Caco-2 (cell line): Measurements from ENCODE around the gene UGT1A6. TPM values are rescaled to one million over a fixed set of nuclear protein-coding genes. Genes with fewer than 3 reads are reported as not detected.
A peak's percentile ranks its signal among the peaks of the same experiment; 100 is the strongest.
"Not testable (repeated sequence)": the region's sequence is repeated elsewhere in the genome, so short reads cannot be mapped to it uniquely, and the experiment has no call there.

Experiments used
- BruUV-seq: library from RNA; stranded (reverse); fragments of 400-500 nt; replicated peaks from 2 replicates; lab custom pipeline; 2021; lab: Mats Ljungman, UMichigan
- CTCF ChIA-PET: fragments of 300-600 bp; sonication (Branson Sonifier 250); formaldehyde crosslinking; loops from one replicate; lab custom pipeline; 2022; ENCODE audit warnings: antibody characterized with exemption; lab: Charles Lee
- POLR2A ChIA-PET: fragments of 300-600 bp; sonication (Branson Sonifier 250); formaldehyde crosslinking; loops from one replicate; lab custom pipeline; 2022; ENCODE audit warnings: antibody characterized with exemption; lab: Charles Lee
- DNase-seq, 2 experiments: peaks; one replicate each; pipeline versions ENCODE4 v3.0.0 to v3.0.0-alpha.2; 2020 to 2022
- H3K27me3 ChIP-seq: replicated peaks from 2 replicates; pipeline ENCODE4 v1.6.0; 2011; ENCODE audit warnings: low read length; ENCODE audit not compliant: control insufficient read depth, insufficient read depth
- H3K36me3 ChIP-seq: 2 replicates; pipeline ENCODE4 v1.5.1; 2011; ENCODE audit warnings: low read length; ENCODE audit not compliant: control insufficient read depth, insufficient read depth
- H3K4me1 ChIP-seq: fragments of 250-450 bp; sonication (Bioruptor Pico); 2 replicates; pipeline ENCODE4 v1.5.1; 2020; ENCODE audit warnings: mild to moderate bottlenecking
- H3K4me3 ChIP-seq: 2 replicates; pipeline ENCODE4 v1.5.1; 2011; ENCODE audit warnings: low read depth, mild to moderate bottlenecking, control low read depth, low read length
- H3K9me3 ChIP-seq: fragments of 250-450 bp; sonication (Bioruptor Pico); 2 replicates; pipeline ENCODE4 v1.5.1; 2020; ENCODE audit warnings: mild to moderate bottlenecking, moderate library complexity
- H3K27ac Mint-ChIP-seq: one replicate; pipeline ENCODE4 v1.8.0; 2022; ENCODE audit warnings: mixed read lengths; ENCODE audit not compliant: unreplicated experiment
- H3K27me3 Mint-ChIP-seq: one replicate; pipeline ENCODE4 v1.8.0; 2022; ENCODE audit warnings: mixed read lengths; ENCODE audit not compliant: insufficient read depth, unreplicated experiment
- H3K36me3 Mint-ChIP-seq: one replicate; pipeline ENCODE4 v1.8.0; 2022; ENCODE audit warnings: mild to moderate bottlenecking, mixed read lengths; ENCODE audit not compliant: insufficient read depth, unreplicated experiment
- H3K4me1 Mint-ChIP-seq: one replicate; pipeline ENCODE4 v1.8.0; 2022; ENCODE audit warnings: low read depth, mixed read lengths; ENCODE audit not compliant: unreplicated experiment
- H3K4me3 Mint-ChIP-seq: one replicate; pipeline ENCODE4 v1.8.0; 2022; ENCODE audit warnings: mild to moderate bottlenecking, moderate library complexity, mixed read lengths; ENCODE audit not compliant: unreplicated experiment
- H3K9me3 Mint-ChIP-seq: one replicate; pipeline ENCODE4 v1.8.0; 2022; ENCODE audit warnings: mixed read lengths; ENCODE audit not compliant: unreplicated experiment
- CTCF ChIP-seq, 2 experiments: fragments of 200-600 bp in 1 of 2; IDR thresholded peaks; 1 replicate in 1 of 2; 2 replicates in 1 of 2; pipeline versions ENCODE4 v1.5.1 to v1.8.0; 2011 to 2022; ENCODE audit warnings: antibody characterized with exemption in 1 of 2, control low read depth in 1 of 2, inconsistent platforms in 1 of 2, low read depth in 1 of 2, low read length in 1 of 2, mild to moderate bottlenecking in 1 of 2, moderate library complexity in 1 of 2; ENCODE audit not compliant: insufficient read depth in 1 of 2, severe bottlenecking in 1 of 2, unreplicated experiment in 1 of 2
- intact Hi-C: fragments of 100-400 bp; cut with micrococcal nuclease; formaldehyde crosslinking; loops from one replicate; pipeline ENCODE4 v1.10.0; 2022; ENCODE audit not compliant: unreplicated experiment
- total RNA-seq: library from RNA; stranded (reverse); gene quantifications from 2 replicates; pipeline ENCODE4 v1.2.3, GENCODE V29; 2022

UGT1A6 gene
- total RNA-seq, 1 experiment from 2014 or later: 33.9 TPM

- ChIA-PET CTCF (no interaction called here), POLR2A (no interaction called here)
- Histone ChIP-seq H3K9me3 (no peaks in the 10 kb centered on the region), H3K36me3 (no peaks in the 10 kb centered on the region), H3K4me3 (no peak overlapping the region), H3K4me1 (peaks cover 46% of the 10 kb centered on the region), H3K27me3 (no peaks in the 10 kb centered on the region)
- Mint-ChIP-seq H3K4me3 (no peak overlapping the region), H3K27me3 (no peaks in the 10 kb centered on the region), H3K4me1 (peaks cover 27% of the 10 kb centered on the region), H3K27ac (peak overlapping the region; percentile 93), H3K36me3 (peaks cover 14% of the 10 kb centered on the region), H3K9me3 (peaks cover 10% of the 10 kb centered on the region)
- BruUV-seq: no TSS peak
- DNase-seq: peak; percentile 53 to 66
- intact Hi-C loops: no loop called here
- no peak for TF ChIP-seq CTCF (IDR thresholded peaks at IDR 0.05; ENCODE audit: insufficient read depth in 1 of 2, low read depth in 1 of 2, low read length in 1 of 2, severe bottlenecking in 1 of 2, unreplicated experiment in 1 of 2)
Observed at GRCh38 chr2:233700028-233700635, 7.4 kb downstream of the UGT1A6 start.

- Mint-ChIP-seq H3K36me3 (peaks cover 14% of the 10 kb centered on the region), H3K4me1 (peaks cover 33% of the 10 kb centered on the region), H3K27ac (peak overlapping the region; percentile 66)
- CTCF ChIA-PET, DNase-seq, intact Hi-C loops, H3K27me3 Mint-ChIP-seq, POLR2A ChIA-PET, H3K9me3 ChIP-seq, H3K4me3 Mint-ChIP-seq, H3K36me3 ChIP-seq, H3K27me3 ChIP-seq, H3K4me3 ChIP-seq, H3K9me3 Mint-ChIP-seq, BruUV-seq: not testable (repeated sequence)
- peaks cover 46% of the 10 kb centered on the region for H3K4me1 ChIP-seq
Observed at GRCh38 chr2:233700842-233701241, 8.2 kb downstream of the UGT1A6 start.

DNA sequence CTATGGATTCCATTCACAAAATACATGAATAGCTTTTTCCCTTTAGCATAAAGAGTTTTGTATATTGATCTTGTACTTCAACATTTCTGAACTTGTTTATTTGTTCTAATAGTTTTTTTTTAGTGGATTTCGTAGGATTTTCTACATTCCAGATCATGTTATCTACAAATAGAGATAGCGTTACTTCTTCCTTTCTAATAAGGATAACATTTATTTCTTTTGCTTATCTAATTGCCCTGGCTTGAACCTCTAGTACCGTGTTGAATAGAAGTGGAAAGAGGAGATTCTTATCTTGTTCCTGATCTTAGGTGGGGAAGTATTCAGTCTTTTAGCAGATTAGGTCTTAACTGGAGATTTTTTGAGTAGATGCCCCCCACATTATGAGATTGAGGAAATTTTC lies 9.5 kb downstream of the UGT1A6 start:
- no peaks in the 10 kb centered on the region for H3K36me3 ChIP-seq
- intact Hi-C loops: no loop called here
- CTCF ChIA-PET: no interaction called here
- H3K4me3 ChIP-seq: no peak overlapping the region
- Mint-ChIP-seq H3K4me1 (peaks cover 33% of the 10 kb centered on the region), H3K27me3 (no peaks in the 10 kb centered on the region), H3K4me3 (no peak overlapping the region), H3K27ac (peak overlapping the region; percentile 70), H3K9me3 (peaks cover 10% of the 10 kb centered on the region), H3K36me3 (peaks cover 14% of the 10 kb centered on the region)
- H3K27me3 ChIP-seq: no peaks in the 10 kb centered on the region
- H3K9me3 ChIP-seq: no peaks in the 10 kb centered on the region
- H3K4me1 ChIP-seq: peaks cover 51% of the 10 kb centered on the region
- no peak for TF ChIP-seq CTCF (IDR thresholded peaks at IDR 0.05; ENCODE audit: insufficient read depth in 1 of 2, low read depth in 1 of 2, low read length in 1 of 2, severe bottlenecking in 1 of 2, unreplicated experiment in 1 of 2)
- no peak for DNase-seq
- POLR2A ChIA-PET: no interaction called here
- no TSS peak for BruUV-seq
